Vagina (tissue), 2 donors: ENCODE results near the gene SVOP. TPM values are rescaled to one million over a fixed set of nuclear protein-coding genes. Genes with fewer than 3 reads are reported as not detected.

Experiments
- DNase-seq, 2 donors: peaks; one replicate each; pipeline ENCODE4 v3.0.0-alpha.2; 2017; ENCODE audit errors: extremely low spot score in 2 of 2
- H3K27ac ChIP-seq: fragments of 200-600 bp; sonication (generic); one replicate; pipeline ENCODE4 v1.5.1; 2019
- H3K27me3 ChIP-seq: fragments of 200-600 bp; sonication (generic); one replicate; pipeline ENCODE4 v1.5.1; 2019
- H3K36me3 ChIP-seq, 2 donors: fragments of 200-600 bp; sonication (generic); one replicate each; pipeline ENCODE4 v1.5.1; 2017 to 2019
- H3K4me1 ChIP-seq: fragments of 200-600 bp; sonication (generic); one replicate; pipeline ENCODE4 v1.5.1; 2019
- H3K4me3 ChIP-seq, 2 donors: fragments of 200-600 bp; sonication (generic); 1 replicate in 1 of 2; 2 replicates in 1 of 2; pipeline ENCODE4 v1.5.1; 2016 to 2019
- H3K9me3 ChIP-seq: fragments of 200-600 bp; sonication (generic); one replicate; pipeline ENCODE4 v1.5.1; 2019
- CTCF ChIP-seq, 3 experiments: fragments of 450-650 bp in 2 of 3; fragments of 200-600 bp in 1 of 3; sonication (generic) in 1 of 3; IDR thresholded peaks; one replicate each; pipeline ENCODE4 v1.5.1; 2017 to 2019; ENCODE audit warnings: antibody characterized with exemption in 3 of 3, mild to moderate bottlenecking in 2 of 3, moderate library complexity in 2 of 3
- POLR2A ChIP-seq, 2 donors: fragments of 450-650 bp; IDR thresholded peaks; one replicate each; pipeline ENCODE4 v1.6.1; 2017; ENCODE audit warnings: antibody characterized with exemption in 2 of 2, mild to moderate bottlenecking in 2 of 2, moderate library complexity in 2 of 2
- POLR2AphosphoS5 ChIP-seq, 2 donors: sonication (generic); formaldehyde crosslinking; IDR thresholded peaks; one replicate each; pipeline ENCODE4 v1.9.0; 2017; ENCODE audit warnings: antibody characterized with exemption in 2 of 2, mild to moderate bottlenecking in 2 of 2, low read depth in 1 of 2; ENCODE audit not compliant: insufficient read depth in 1 of 2
- intact Hi-C: fragments of 100-400 bp; cut with DNase I; formaldehyde crosslinking; loops from one replicate; pipeline ENCODE4 v1.15.1; 2023
- total RNA-seq: library from RNA; depleted of rRNA; stranded (reverse); fragments of >200 nt; gene quantifications from one replicate; pipeline ENCODE4 v1.2.3, GENCODE V29; 2016

SVOP gene
- total RNA-seq, 1 donor from 2014 or later, result under 0.01 TPM

- Histone ChIP-seq H3K36me3 (no peaks in the 10 kb centered on the region), H3K4me3 (no peak overlapping the region), H3K27me3 (no peaks in the 10 kb centered on the region), H3K4me1 (no peaks in the 10 kb centered on the region), H3K27ac (no peak overlapping the region), H3K9me3 (no peaks in the 10 kb centered on the region)
- intact Hi-C loops, result no loop called here
- TF ChIP-seq POLR2A (IDR thresholded peaks at IDR 0.05) (no peak), POLR2AphosphoS5 (IDR thresholded peaks at IDR 0.05; ENCODE audit: insufficient read depth in 1 of 2, low read depth in 1 of 2) (no peak), CTCF (IDR thresholded peaks at IDR 0.05) (no peak)
- no peak for DNase-seq
Measured at GRCh38 chr12:108896817-108897216, 124.1 kb downstream of the SVOP start.

DNA sequence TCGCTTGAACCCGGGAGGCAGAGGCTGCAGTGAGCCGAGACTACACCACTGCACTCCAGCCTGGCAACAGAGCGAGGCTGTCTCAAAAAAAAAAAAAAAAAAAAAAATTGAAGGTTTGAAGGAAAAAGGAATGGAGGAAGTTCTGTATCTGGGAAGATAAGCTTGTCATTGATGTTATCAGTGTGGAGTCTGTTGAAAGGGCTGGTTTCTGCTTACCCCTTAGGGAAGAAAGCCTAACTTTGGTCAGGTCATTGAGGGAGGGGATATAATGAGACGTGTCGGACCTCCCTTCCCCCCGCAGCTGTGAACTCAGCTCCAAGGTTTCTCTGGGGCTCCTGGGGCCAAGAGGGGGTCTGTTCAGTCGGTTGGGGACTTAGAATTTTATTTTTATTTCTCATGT lies 124.5 kb downstream of the SVOP start:
- H3K9me3 ChIP-seq, result no peaks in the 10 kb centered on the region
- no peak overlapping the region for H3K27ac ChIP-seq
- no peak for DNase-seq
- H3K4me3 ChIP-seq, result no peak overlapping the region
- H3K27me3 ChIP-seq, result no peaks in the 10 kb centered on the region
- intact Hi-C loops, result no loop called here
- no peaks in the 10 kb centered on the region for H3K4me1 ChIP-seq
- TF ChIP-seq POLR2A (IDR thresholded peaks at IDR 0.05) (no peak), POLR2AphosphoS5 (IDR thresholded peaks at IDR 0.05; ENCODE audit: insufficient read depth in 1 of 2, low read depth in 1 of 2) (no peak), CTCF (IDR thresholded peaks at IDR 0.05) (no peak)
- H3K36me3 ChIP-seq, result no peaks in the 10 kb centered on the region

GRCh38 chr12:108895220-108895802 lies 125.6 kb downstream of the SVOP start:
- intact Hi-C loops, result no loop called here
- H3K4me1 ChIP-seq, result no peaks in the 10 kb centered on the region
- TF ChIP-seq CTCF (IDR thresholded peaks at IDR 0.05) (no peak), POLR2AphosphoS5 (IDR thresholded peaks at IDR 0.05; ENCODE audit: insufficient read depth in 1 of 2, low read depth in 1 of 2) (no peak), POLR2A (IDR thresholded peaks at IDR 0.05) (no peak)
- DNase-seq, result no peak
- H3K27ac ChIP-seq, result no peak overlapping the region
- no peaks in the 10 kb centered on the region for H3K27me3 ChIP-seq
- H3K4me3 ChIP-seq, result no peak overlapping the region
- H3K9me3 ChIP-seq, result no peaks in the 10 kb centered on the region
- H3K36me3 ChIP-seq, result no peaks in the 10 kb centered on the region

DNA sequence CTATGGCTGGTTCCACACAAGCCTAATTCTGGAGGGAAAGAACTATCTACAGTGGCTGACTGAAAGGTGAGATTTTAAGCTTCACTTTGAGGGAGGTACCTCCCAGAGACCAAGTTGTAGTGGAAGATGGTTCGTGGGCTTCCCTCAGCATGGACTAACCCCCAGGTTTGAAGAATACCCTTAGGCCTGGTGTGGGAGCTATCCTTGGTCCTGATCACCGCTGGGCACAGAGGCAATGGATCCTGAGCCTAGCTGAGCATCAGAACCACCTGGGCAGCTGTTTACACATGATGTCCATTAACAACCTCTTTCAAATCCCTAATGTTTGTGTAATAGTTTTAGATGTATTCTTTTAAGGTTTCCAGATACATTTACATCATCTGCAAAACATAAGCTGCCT lies 130.7 kb downstream of the SVOP start:
- no peaks in the 10 kb centered on the region for H3K4me1 ChIP-seq
- DNase-seq, result no peak
- no peaks in the 10 kb centered on the region for H3K27me3 ChIP-seq
- no peak overlapping the region for H3K4me3 ChIP-seq
- no peak overlapping the region for H3K27ac ChIP-seq
- no peaks in the 10 kb centered on the region for H3K9me3 ChIP-seq
- intact Hi-C loops, result no loop called here
- H3K36me3 ChIP-seq, result no peaks in the 10 kb centered on the region
- TF ChIP-seq CTCF (IDR thresholded peaks at IDR 0.05) (no peak), POLR2A (IDR thresholded peaks at IDR 0.05) (no peak), POLR2AphosphoS5 (IDR thresholded peaks at IDR 0.05; ENCODE audit: insufficient read depth in 1 of 2, low read depth in 1 of 2) (no peak)

DNA sequence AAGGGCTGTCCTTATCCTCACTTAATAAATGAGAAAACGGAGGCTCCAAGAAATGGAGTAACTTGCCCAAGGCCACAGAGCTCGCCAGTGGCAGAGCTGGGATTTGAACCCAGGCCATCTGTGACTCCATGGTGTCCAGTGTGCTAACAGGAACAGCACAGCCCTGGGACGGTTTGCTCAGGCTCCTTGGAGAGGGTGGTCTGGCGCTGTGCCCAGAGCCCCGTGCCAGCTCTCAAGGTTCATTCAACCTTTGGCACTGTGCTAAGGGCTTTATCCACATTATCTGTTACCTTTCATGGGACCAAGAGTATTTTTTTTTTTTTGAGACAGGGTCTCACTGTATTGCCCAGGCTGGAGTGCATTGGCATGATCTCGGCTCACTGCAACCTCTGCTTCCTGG lies 132.8 kb downstream of the SVOP start:
- no peaks in the 10 kb centered on the region for H3K36me3 ChIP-seq
- no peak for DNase-seq
- no peak overlapping the region for H3K27ac ChIP-seq
- H3K4me1 ChIP-seq, result no peaks in the 10 kb centered on the region
- no peaks in the 10 kb centered on the region for H3K9me3 ChIP-seq
- intact Hi-C loops, result no loop called here
- TF ChIP-seq CTCF (IDR thresholded peaks at IDR 0.05) (no peak), POLR2AphosphoS5 (IDR thresholded peaks at IDR 0.05; ENCODE audit: insufficient read depth in 1 of 2, low read depth in 1 of 2) (no peak), POLR2A (IDR thresholded peaks at IDR 0.05) (no peak)
- no peaks in the 10 kb centered on the region for H3K27me3 ChIP-seq
- no peak overlapping the region for H3K4me3 ChIP-seq
